Panc1 (cell line): ENCODE measurements around the gene MAT2A.

ENCODE experiments used
- POLR2AphosphoS5 ChIP-seq: IDR thresholded peaks from 2 replicates; pipeline ENCODE4 v1.6.1; 2012; ENCODE audit warnings: mild to moderate bottlenecking, low read depth, low read length, moderate library complexity
- SIN3A ChIP-seq: IDR thresholded peaks from 2 replicates; pipeline ENCODE4 v1.6.1; 2012; ENCODE audit warnings: low read depth, mild to moderate bottlenecking, low read length, moderate library complexity, borderline replicate concordance; ENCODE audit not compliant: insufficient read depth
- TCF7L2 ChIP-seq: IDR thresholded peaks from 2 replicates; pipeline ENCODE4 v1.6.1; 2011; ENCODE audit warnings: mild to moderate bottlenecking, low read depth, low read length, inconsistent platforms
- TF ChIP-seq, protein P1 (sequence below): fragments of 450-650 bp; IDR thresholded peaks from 2 replicates; pipeline ENCODE4 v1.5.1; 2017; ENCODE audit warnings: mild to moderate bottlenecking

DNA sequence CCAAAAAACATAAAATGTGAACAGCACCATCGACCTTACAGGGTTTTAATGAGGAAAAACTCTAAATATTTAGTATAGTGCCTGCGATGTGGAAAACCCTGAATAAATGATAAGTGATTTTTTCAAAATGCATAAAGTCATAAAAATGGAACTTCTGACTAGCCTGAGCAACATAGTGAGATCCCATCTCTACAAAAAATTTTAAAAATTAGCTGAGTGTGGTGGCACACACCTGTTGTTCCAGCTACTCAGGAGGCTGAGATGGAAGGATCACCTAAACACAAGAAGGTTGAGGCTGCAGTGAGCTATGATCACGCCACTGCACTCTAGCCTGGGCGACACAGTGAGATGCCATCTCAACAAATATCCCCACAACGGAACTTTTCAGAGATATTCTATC, 18.2 kb downstream of the MAT2A start:
- TF ChIP-seq, protein P1, sequence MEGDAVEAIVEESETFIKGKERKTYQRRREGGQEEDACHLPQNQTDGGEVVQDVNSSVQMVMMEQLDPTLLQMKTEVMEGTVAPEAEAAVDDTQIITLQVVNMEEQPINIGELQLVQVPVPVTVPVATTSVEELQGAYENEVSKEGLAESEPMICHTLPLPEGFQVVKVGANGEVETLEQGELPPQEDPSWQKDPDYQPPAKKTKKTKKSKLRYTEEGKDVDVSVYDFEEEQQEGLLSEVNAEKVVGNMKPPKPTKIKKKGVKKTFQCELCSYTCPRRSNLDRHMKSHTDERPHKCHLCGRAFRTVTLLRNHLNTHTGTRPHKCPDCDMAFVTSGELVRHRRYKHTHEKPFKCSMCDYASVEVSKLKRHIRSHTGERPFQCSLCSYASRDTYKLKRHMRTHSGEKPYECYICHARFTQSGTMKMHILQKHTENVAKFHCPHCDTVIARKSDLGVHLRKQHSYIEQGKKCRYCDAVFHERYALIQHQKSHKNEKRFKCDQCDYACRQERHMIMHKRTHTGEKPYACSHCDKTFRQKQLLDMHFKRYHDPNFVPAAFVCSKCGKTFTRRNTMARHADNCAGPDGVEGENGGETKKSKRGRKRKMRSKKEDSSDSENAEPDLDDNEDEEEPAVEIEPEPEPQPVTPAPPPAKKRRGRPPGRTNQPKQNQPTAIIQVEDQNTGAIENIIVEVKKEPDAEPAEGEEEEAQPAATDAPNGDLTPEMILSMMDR, result no peak
- TF ChIP-seq SIN3A, result no peak
- TF ChIP-seq POLR2AphosphoS5, result no peak
- TF ChIP-seq TCF7L2, result no peak
